8988T (cell line): ENCODE data around the gene SHISA6.

Experiments
- DNase-seq: peaks from one replicate; pipeline ENCODE4 v3.0.0; 2011

The SHISA6 gene

DNA sequence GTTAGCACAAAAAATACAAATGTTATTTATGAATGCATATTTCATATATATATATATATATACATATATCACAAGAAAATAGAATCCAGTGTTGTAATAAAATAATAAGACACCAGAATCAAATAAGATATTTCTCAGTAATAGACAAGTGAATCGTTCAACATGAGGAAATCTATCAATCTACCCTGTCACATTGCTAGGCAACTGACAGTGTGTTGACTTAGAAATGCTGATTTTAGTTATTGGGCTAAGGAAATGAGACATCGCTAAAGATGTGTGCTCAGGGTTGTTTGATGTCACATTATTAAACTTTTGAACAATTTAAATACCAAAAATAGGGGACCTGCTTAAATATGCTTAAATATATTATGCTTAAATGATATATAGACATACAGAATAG lies 307.4 kb downstream of the SHISA6 start:
- DNase-seq = no peak

DNA sequence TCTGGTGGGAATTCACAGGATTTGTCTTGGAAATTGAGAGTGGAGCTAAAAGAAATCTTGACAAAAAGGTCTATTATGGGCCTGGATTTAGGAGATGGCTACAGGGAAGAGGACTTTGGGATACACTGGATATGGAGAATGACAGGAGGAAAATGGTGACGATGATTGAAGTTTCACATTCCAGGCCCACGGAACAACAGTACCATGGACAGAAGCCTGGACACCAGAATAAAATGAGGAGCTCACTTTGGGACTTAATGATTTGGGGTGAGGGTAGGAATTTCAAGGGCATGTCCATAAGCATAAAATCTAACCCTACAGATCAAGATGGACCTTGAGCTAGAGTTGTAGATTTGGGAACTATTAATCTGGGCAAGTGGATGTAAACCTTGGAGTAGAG lies 309.4 kb downstream of the SHISA6 start:
- no peak for DNase-seq

DNA sequence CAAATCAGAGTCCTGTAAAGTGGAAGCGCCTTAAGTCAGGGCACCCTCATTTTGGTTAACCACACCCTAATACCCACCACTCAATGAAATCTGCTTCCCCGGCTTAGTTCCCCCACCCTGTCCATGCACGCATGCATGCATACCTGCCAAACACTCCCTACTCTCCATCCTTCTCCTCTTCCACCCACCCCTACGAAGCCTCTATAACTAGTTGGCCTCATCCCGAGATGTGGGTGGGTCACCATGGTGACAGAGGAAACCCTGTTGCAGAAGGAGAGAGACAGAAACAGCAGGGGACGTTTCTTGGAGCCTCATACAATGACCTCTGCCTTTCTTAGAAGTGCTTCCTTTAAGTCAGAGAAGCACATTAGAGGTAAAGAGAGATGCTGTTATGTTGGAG lies 310.4 kb downstream of the SHISA6 start:
- no peak for DNase-seq

DNA sequence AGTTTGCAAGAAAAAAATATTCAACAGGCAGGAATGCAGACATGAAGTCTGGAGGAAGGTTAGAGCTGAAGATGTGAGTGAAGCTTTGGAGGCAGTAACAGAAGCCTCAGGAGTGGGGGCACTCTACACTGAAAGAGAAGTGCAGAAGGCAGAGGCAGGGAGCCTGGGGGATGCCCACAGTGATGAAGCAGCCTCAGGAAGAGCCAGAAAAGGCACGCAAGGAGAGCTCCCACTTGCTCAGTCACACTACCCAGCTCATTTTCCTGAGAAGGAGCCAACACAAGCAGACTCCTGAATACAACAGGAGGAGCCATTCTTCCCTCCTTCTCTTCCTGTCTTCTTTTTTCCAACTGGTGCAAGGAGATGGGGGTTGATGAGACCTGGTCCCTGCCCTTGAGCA lies 312.1 kb downstream of the SHISA6 start:
- no peak for DNase-seq

- DNase-seq = no peak
Observed at GRCh38 chr17:11554042-11554441, 313.0 kb downstream of the SHISA6 start.

DNA sequence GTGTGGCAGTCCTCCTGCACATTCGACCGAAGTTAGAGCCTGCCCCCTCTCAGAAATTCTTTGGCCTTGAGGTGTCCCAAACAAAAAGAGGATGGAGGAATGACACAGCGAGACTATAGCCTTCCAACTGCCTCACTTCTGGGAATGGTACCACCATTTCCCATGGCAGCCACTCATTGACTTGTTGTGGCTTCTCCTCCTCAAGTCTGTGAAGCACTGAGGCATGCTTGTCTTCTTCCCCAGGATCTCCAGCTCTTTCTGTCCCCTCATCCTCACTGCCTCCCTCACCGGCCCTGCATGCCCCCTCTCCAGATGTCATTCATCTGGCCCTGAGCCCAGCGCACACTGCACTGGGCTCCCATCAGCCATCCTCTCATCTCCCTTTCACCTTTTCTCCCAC lies 313.5 kb downstream of the SHISA6 start:
- DNase-seq = no peak

DNA sequence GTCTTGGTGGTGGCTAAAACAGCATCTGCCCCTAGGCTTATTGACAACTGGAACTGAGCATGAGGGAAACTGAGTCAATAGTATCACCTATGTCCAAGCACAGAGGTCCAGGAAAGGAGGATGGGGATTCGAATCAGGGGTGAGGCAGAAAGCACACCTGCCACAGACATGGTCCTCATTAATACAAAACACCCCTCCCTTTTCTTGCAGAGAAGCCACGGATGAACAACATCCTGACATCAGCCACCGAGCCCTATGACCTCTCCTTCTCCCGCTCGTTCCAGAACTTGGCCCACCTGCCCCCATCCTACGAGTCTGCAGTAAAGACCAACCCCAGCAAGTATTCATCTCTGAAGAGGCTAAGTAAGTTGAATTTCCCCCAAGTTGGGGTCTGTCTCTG lies 314.5 kb downstream of the SHISA6 start:
- DNase-seq = no peak

GRCh38 chr17:11557727-11558452 lies 316.9 kb downstream of the SHISA6 start:
- DNase-seq = no peak

GRCh38 chr17:11558681-11559234 lies 317.7 kb downstream of the SHISA6 start:
- DNase-seq = no peak

- DNase-seq = no peak
Observed at GRCh38 chr17:11559601-11560000, 318.6 kb downstream of the SHISA6 start.

- DNase-seq = no peak
Observed at GRCh38 chr17:11561281-11561680, 320.3 kb downstream of the SHISA6 start.

DNA sequence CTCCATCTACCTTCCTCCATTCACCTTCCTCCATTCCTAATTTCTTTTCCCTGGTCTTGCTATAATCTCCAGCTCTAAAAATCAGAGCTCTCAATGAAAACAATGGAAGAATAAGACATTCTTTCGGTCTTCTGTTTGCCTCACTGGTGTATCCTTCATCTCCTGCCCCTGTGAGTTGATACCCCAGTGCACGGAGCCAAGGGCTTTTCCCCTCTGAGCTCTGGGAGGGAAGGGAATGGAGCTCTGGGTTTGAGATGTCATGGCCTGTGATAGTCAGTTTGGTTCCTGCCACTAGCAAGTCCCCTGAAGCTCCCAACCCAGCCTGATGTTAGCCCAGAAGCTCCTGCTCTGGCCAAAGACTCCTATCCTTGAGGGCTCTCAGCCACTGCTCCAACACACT lies 320.7 kb downstream of the SHISA6 start:
- DNase-seq = no peak

DNA sequence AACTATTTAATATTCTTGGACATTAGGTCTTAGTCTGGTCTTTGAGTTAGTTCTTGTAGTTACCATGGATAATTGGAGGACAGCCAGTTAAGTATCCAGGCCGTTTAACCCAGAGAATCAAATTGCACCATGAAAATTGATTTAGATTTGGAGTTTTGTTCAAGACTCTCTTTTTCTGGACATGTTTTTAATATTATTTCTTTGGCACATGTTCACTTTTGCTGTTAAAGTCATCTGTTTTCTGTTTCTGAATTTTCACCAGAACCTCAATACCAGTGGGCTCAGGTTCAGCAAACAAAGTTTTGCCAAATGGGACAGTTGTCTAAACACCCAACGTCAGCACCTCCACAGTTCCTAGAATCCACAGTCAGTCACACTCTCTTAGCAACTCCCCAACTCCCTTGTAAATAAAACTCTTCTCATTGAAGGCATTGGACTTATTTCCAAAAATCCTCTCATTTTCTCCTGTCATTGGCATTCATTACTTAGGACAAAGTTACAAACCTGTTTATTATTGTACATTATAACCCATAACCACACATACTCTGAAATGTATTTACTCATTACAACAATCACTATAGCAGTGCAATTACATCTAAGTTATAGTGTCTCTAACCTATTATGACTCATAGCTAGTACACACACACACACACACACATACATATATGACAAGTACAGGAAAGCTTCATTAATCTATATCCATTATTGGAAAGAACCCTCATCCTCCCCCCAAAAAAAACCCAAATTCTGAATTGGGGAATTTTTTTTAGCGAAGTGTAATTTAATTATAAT lies 323.8 kb downstream of the SHISA6 start:
- no peak for DNase-seq

- DNase-seq = no peak
Observed at GRCh38 chr17:11565591-11565990, 324.6 kb downstream of the SHISA6 start.

DNA sequence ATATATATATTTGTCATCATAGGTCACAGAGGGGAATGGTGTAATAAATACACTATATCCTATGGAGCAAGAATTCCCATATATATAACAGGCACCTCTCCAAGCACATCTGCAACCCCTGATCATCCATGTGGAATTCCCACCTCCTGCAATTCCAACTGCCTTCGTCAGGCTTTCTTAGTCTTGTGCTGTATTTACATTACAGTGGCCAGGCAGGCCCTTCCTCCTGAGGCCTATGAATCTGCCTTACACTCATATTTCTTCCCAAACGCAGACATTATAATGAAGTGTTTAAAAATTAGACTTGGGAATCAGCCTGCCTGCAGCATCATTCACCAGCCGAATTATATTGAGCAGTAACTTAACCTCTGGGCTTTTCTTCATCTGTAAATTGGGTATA lies 338.0 kb downstream of the SHISA6 start:
- DNase-seq = no peak

- DNase-seq = no peak
Observed at GRCh38 chr17:11580677-11581076, 339.7 kb downstream of the SHISA6 start.

DNA sequence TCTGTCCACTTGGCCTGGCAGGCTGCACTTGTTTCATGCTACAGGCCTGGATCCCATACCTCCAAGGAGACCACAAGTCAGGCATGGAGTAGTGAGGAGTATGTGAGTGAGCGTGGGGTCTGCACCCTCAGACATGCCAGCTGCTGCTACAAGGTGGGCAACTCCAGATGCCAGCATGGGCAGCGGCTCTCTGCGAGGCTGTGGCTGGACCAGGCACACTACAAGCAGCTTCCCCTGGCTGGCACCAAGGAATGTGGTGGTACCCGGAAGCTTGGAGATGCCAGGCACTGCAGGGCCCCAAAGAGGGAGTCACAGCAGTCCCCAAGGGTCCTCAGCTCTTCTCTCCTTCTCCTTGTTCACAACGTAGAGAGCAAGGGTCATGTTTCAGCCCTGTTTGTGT lies 341.2 kb downstream of the SHISA6 start:
- DNase-seq = no peak

GRCh38 chr17:11583306-11583992 lies 342.4 kb downstream of the SHISA6 start:
- DNase-seq = no peak

GRCh38 chr17:11589716-11590115 lies 348.7 kb downstream of the SHISA6 start:
- no peak for DNase-seq

- no peak for DNase-seq
Observed at GRCh38 chr17:11598274-11599221, 357.5 kb downstream of the SHISA6 start, which contains the start of gene DNAH9. Gene DNAH9, plus strand, starts transcription at chr17:11598470. Its CDS starts 29 bp downstream, at chr17:11598499.

GRCh38 chr17:11601661-11602060 lies 360.6 kb downstream of the SHISA6 start:
- DNase-seq = no peak

GRCh38 chr17:11608396-11608795 lies 367.4 kb downstream of the SHISA6 start:
- no peak for DNase-seq
